ENCODE data around the gene PEBP1.

DNA sequence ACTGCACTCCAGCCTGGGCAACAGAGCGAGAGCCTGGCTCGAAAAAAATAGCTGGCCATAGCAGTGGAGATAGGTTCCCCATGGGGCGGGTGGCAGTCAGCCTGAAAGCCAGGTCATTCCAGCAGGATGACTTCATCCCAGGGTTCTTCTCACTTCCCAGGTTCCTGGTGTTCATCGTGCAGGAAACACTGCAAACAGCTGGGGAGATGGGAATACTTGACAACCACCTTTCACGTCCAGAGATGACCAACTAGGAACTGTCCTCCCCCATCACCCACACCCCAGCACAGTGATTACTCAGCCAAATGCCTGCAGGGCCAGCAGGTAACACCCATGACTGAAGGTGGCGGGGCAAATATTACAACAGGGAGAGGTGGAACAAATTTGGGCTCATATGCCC is 33.9 kb upstream of the PEBP1 start:
- TF ChIP-seq, protein P1, sequence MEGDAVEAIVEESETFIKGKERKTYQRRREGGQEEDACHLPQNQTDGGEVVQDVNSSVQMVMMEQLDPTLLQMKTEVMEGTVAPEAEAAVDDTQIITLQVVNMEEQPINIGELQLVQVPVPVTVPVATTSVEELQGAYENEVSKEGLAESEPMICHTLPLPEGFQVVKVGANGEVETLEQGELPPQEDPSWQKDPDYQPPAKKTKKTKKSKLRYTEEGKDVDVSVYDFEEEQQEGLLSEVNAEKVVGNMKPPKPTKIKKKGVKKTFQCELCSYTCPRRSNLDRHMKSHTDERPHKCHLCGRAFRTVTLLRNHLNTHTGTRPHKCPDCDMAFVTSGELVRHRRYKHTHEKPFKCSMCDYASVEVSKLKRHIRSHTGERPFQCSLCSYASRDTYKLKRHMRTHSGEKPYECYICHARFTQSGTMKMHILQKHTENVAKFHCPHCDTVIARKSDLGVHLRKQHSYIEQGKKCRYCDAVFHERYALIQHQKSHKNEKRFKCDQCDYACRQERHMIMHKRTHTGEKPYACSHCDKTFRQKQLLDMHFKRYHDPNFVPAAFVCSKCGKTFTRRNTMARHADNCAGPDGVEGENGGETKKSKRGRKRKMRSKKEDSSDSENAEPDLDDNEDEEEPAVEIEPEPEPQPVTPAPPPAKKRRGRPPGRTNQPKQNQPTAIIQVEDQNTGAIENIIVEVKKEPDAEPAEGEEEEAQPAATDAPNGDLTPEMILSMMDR (IDR thresholded peaks at IDR 0.05; ENCODE audit: low read depth, low read length): no peak
- TF ChIP-seq POLR2A (IDR thresholded peaks at IDR 0.05; ENCODE audit: extremely low read depth, insufficient read length): no peak
